HG03520 (cell line): Measurements from ENCODE around the gene MUC6.

ENCODE experiments used
- ATAC-seq: cut with Tn5 transposase; IDR thresholded peaks from one replicate; pipeline ENCODE4 v1.9.1; 2021; ENCODE audit warnings: mild to moderate bottlenecking, moderate library complexity; ENCODE audit not compliant: unreplicated experiment

The MUC6 gene, protein sequence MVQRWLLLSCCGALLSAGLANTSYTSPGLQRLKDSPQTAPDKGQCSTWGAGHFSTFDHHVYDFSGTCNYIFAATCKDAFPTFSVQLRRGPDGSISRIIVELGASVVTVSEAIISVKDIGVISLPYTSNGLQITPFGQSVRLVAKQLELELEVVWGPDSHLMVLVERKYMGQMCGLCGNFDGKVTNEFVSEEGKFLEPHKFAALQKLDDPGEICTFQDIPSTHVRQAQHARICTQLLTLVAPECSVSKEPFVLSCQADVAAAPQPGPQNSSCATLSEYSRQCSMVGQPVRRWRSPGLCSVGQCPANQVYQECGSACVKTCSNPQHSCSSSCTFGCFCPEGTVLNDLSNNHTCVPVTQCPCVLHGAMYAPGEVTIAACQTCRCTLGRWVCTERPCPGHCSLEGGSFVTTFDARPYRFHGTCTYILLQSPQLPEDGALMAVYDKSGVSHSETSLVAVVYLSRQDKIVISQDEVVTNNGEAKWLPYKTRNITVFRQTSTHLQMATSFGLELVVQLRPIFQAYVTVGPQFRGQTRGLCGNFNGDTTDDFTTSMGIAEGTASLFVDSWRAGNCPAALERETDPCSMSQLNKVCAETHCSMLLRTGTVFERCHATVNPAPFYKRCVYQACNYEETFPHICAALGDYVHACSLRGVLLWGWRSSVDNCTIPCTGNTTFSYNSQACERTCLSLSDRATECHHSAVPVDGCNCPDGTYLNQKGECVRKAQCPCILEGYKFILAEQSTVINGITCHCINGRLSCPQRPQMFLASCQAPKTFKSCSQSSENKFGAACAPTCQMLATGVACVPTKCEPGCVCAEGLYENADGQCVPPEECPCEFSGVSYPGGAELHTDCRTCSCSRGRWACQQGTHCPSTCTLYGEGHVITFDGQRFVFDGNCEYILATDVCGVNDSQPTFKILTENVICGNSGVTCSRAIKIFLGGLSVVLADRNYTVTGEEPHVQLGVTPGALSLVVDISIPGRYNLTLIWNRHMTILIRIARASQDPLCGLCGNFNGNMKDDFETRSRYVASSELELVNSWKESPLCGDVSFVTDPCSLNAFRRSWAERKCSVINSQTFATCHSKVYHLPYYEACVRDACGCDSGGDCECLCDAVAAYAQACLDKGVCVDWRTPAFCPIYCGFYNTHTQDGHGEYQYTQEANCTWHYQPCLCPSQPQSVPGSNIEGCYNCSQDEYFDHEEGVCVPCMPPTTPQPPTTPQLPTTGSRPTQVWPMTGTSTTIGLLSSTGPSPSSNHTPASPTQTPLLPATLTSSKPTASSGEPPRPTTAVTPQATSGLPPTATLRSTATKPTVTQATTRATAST (N-terminal part only)

DNA sequence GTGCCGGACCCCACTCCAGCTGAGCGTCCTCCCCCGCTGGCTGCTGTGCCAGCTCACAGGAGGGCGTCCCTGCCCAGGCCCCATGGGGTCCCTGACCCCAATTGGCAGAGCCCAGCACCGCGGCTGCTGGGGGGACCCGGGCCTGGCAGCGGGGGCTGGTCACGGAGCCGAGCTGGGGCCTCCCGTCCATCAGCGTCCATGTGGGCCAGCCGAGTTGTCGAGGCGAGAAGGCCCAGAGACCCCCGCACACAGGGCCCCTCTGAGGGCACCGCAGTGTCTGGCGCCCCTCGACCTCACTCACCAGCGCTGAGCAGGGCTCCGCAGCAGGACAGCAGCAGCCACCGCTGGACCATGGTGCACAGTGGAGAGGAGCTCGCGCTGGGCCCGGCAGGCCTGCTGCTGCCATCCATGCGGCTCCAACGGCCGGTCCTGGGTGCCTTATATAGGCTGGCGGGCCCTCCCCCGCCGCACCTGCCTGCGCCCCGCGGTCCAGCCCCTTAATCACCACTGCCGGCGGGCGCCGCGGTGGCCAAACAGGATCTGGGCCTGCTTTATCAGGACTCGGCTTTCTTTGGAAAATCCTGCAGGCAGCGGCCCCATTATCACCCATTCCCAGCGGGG is at the start of gene MUC6:
TSS of gene MUC6 (minus strand) at position 416 of the 621 bp plus-strand sequence. CDS start at position 353, 63 bp downstream.
- ATAC-seq: no peak

DNA sequence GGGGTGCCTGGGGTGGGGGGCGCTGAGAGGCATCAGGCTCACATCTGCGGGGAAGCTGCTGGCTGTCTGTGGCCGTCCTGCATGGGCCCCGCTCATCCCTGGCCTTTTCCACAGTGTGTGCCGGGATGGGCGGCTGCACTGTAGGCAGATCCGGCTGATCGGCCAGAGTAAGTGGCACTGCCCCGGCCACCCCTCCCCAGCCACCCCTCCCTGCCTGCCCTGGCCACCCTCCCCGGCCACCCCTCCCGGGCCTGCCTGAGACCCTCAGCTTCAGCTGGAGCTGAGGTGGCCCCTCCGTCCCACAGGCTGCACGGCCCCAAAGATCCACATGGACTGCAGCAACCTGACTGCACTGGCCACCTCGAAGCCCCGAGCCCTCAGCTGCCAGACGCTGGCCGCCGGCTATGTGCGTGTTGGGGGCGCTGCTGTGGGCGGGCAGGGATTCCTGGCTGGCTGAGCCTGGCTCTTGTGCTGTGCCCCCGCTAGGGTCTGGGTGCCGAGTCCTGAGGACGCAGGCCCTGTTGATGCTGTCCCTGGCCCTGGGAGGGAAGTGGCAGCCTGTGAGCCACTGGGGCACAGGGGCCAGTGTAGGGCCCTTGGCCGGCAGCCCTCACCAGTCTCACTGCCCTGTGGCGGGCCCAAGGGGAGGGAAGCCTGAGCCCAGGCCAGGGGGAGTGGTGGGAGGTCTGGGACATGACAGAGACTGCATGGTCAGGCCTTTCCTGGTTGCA is 49.1 kb upstream of the MUC6 start:
- no peak for ATAC-seq

DNA sequence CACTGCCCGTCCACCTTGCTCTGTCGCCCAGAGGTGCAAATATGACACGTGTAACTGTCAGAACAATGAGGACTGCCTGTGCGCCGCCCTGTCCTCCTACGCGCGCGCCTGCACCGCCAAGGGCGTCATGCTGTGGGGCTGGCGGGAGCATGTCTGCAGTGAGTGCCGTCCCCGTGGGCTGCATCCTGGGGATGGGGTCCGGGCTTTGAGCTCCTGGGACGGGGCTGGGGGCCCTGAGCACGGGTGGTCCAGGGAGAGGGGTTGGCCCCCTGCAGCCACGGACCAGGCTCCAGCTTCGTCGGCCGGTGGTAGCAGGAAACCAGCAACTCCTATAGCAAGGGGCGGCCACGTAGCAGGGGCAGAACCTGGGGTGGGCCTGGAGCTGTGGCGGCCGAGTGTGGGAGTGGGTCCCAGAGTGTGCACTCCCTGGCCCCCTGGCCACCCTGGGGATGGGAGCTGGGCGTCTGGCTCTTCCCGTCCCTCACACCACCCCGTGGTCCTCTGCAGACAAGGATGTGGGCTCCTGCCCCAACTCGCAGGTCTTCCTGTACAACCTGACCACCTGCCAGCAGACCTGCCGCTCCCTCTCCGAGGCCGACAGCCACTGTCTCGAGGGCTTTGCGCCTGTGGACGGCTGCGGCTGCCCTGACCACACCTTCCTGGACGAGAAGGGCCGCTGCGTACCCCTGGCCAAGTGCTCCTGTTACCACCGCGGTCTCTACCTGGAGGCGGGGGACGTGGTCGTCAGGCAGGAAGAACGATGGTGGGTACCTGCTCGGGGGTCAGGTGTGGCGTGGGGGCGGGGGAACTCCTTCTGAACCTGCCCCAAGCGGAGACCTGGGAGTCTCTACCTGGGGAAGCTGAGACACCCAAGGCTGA is 48.3 kb upstream of the MUC6 start:
- ATAC-seq: no peak

DNA sequence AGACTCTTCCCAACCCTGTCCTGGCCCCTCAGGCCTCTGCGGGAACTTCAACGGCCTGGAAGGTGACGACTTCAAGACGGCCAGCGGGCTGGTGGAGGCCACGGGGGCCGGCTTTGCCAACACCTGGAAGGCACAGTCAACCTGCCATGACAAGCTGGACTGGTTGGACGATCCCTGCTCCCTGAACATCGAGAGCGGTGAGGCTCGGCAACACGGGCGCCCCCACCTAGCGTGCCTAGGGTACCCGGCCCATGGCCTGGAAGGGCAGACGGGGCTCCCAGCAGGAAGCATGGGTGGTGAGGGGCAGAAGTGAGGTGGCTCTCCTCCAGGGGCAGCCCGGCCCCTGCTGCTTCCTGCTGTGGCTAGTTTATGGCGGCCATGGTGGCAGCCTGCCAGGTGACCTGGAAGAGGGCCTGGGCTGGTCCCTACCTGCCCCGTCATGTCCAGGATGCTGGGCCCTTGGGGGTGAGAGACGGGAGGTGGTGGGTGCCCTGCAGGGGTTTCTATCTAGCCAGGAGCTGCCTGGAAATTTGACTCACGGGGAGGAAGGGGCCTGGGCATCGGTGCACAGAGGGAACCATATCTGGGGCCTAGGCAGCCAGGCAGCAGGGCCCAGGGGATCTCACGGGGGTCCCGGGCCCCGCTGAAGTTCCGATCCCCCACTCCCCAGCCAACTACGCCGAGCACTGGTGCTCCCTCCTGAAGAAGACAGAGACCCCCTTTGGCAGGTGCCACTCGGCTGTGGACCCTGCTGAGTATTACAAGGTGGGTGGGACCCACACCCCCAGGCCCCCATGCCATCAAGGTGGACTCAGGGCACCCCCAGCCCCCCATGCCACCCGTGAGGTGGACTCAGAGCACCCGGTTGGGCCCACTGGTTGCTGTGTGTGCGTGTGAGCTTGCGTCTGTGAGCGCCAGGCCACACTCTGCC is 47.4 kb upstream of the MUC6 start:
- ATAC-seq: no peak

DNA sequence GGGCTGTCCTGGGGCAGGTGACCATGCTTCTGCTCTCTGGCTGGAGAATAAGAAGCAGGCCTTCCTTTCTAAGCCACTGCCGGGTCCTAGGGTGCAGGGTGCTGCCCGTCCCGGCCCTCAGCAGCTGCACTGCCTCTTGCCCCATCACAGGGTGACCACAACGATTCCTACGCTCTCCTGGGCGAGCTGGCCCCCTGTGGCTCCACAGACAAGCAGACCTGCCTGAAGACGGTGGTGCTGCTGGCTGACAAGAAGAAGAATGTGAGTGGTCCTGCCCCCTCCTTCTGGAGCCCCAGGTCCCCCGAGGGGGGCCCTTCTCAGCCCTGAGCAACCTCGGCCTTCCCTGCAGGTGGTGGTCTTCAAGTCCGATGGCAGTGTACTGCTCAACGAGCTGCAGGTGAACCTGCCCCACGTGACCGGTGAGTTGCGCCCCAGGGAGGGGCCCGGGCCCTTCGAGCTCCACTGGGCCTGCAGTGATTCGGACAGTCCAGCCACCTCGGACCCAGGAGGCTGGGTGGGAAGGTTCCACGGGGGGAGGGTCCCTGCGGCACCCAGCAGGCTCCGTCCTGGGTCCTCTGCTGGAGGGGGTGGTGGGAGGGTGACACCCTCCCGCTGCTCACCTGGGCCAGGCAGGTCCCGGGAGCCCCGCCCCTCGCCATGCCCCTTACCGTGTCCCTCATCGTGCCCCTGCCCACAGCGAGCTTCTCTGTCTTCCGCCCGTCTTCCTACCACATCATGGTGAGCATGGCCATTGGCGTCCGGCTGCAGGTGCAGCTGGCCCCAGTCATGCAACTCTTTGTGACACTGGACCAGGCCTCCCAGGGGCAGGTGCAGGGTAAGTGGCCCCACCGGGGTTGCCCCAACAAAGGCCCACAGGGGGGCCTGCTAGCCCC is 46.5 kb upstream of the MUC6 start:
- no peak for ATAC-seq

DNA sequence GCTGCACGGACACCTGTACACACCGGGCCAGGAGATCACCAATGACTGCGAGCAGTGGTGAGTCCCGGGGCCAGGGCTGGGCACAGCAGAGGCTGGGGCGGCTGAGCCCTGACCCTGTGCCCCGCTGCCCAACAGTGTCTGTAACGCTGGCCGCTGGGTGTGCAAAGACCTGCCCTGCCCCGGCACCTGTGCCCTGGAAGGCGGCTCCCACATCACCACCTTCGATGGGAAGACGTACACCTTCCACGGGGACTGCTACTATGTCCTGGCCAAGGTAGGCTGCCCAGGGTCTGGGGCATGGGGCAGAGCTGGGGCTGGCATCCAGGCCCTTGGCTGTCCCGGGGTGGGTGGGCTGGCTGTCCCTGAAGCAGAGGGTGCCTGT is 45.8 kb upstream of the MUC6 start:
- no peak for ATAC-seq

DNA sequence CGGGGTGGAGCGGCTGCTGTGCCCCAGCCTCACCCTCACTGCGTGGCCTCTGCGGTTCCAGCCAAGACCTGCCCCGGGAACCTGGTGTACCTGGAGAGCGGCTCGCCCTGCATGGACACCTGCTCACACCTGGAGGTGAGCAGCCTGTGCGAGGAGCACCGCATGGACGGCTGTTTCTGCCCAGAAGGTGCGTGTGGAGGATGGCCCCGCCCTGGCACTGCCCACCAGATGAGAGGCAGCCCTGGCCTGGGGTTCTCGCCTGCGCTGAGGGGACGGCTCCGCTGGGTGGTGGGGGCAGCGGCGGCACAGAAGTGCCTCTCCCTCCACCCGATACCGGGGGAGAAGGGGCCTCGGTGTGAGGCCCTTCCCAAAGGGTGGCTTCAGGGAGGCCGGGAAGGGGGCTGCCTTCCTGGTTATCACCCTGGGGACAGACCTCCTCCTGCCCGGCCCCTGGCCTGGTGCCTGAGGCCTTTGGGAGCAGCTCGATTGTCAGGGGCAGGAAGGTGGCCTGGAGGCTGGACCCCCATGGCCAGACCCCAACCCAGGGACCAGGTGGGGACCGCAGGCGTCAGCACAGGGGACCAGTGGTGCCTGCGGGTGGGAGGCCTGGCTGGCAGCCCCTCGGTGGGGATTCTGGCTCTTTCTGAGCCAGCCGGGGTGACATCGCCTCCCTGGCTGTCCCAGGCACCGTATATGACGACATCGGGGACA is 45.2 kb upstream of the MUC6 start:
- no peak for ATAC-seq

DNA sequence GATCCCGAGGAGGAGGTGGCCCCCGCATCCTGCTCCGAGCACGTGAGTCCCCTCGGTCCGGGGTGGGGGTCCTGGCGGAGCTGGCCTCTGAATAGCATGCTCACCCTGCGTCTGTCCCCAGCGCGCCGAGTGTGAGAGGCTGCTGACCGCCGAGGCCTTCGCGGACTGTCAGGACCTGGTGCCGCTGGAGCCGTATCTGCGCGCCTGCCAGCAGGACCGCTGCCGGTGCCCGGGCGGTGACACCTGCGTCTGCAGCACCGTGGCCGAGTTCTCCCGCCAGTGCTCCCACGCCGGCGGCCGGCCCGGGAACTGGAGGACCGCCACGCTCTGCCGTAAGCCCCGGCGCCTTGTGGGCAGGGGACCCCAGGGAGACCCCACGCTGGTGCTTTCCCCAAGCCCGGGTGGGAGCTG is 41.7 kb upstream of the MUC6 start:
- no peak for ATAC-seq

DNA sequence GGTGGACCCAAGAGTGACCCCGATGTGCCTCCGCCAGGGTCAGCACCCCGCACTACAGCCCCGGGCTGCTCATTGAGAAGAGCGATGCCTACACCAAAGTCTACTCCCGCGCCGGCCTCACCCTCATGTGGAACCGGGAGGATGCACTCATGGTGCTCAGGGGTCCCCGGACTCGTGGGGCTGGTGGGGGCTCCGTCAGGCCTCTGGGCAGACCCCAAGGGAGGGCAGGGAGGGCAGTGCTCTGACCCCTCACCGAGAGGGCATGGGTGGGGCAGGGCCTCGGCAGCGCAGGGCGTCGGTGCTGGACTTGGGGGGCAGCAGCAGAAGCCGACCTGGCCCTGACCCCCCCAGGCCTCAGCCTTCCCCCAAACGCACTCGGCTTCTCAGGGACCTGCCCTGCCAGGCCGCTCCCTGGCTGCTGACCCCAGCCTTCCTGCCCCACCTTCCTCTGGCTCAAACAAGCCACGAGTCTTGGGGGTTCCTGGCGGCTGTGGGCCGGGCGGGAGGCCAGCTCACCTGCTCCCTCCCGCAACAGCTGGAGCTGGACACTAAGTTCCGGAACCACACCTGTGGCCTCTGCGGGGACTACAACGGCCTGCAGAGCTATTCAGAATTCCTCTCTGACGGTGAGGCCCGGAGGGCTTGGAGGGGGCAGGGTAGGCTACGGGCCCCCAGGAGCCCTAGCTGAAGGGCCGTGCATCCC is 41.0 kb upstream of the MUC6 start:
- no peak for ATAC-seq

DNA sequence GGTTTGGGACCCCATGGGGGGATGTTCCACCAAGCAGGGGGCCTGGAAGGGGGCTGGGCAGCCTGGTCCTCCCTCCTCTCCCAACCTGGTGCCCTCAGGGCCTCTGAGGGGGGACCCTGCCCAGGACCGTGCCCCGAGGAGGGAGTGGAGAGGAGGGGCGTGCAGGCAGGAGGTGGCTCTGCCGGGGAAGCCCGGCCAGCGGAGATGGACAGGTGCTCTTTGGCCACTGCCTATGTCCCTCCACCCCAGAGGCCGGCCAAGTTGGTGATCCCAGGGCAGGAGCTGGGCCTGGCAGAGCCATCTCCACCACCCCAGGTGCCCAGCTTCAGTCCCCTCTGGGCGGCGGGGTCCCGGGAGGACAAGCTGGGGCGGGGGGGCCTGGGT is 40.5 kb upstream of the MUC6 start:
- no peak for ATAC-seq

DNA sequence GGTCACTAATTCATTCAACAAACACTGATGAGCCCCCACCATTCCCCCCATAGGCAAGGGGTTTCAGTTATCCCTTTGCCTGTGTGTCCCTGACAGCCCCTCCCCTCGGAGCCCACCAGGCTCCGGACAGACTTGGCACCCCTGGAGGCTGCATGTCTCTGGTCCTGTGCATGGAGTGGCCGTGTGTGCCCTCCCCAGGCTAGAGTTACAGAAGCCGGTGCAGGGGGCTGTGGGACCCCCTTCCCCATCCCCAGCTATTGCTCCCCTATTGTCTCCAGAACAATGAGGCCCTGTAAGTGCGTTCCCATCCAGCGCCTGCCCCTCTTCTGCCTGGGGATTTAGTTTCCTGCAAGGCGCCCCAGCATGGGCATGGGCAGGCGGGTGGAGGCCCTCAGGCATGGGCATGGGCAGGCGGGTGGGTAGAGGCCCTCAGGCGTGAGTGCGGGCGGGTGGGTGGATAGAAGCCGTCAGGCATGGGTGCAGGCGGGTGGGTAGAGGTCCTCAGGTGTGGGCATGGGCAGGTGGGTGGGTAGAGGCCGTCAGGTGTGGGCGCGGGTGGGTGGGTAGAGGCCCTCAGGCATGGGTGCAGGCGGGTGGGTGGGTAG is 39.6 kb upstream of the MUC6 start:
- ATAC-seq: no peak

DNA sequence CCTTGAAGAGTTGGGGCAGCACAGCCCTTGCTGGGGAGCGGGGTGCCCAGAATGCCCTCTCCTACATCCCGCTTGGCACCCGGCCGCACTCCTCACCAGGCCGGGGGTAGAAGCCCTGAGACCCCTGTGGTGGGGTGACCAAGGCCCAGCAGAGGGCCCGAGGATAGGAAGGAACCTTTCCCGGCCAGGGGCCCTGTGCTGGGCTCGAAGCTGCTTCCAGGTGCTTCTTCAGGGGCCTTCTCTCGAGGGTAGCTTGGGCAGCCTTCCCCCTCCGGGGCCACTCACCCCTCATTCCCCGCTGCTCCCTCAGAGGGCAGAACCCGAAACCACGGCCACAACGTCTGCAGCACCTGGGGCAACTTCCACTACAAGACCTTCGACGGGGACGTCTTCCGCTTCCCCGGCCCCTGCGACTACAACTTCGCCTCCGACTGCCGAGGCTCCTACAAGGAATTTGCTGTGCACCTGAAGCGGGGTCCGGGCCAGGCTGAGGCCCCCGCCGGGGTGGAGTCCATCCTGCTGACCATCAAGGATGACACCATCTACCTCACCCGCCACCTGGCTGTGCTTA is 38.9 kb upstream of the MUC6 start:
- no peak for ATAC-seq

DNA sequence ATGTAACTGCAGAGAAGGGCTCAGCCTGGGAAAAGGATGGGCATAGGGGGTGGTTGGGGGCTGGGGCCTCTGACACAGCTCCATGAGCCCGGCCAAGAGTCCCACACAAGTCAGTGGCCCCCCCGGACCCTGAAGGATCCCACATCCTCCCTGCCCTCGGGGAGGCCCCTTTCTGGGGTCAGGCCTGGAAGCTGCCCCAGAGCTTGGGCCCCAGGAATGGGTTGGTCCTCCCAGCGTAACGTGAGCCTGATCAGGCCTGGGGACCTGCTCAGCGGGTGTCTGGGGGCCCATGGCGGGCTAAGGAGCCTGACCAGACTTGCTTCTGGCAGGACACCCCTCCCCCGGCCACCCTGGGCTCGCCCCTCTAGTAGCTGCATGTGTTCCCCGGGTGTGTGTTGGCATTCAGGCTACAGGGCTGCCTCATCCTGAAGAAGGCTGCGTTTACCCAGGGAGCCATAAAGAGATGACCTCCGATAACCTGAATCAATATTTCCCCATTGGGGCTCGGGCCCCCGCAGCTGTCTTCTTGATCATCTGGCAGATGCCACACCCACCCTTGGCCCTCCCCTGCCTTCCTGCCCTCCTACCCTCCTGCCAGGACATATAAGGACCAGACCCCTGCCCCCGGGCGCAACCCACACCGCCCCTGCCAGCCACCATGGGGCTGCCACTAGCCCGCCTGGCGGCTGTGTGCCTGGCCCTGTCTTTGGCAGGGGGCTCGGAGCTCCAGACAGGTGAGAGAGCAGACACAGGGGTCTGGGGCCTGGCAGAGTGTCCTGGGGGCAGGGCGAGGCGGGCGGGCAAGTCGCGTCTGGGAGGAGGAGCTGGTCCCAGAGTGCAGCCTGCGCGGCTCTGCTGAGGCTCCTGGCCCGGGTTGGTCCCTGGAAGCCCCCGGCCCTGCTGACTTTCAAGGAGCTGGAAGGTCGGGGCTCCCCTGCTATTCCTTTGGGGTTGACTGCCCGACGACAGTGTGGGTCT is 38.0 kb upstream of the MUC6 start, which contains the start of gene MUC2:
TSS of gene MUC2 (plus strand) at position 631 of the 978 bp plus-strand sequence.
- ATAC-seq: no peak

DNA sequence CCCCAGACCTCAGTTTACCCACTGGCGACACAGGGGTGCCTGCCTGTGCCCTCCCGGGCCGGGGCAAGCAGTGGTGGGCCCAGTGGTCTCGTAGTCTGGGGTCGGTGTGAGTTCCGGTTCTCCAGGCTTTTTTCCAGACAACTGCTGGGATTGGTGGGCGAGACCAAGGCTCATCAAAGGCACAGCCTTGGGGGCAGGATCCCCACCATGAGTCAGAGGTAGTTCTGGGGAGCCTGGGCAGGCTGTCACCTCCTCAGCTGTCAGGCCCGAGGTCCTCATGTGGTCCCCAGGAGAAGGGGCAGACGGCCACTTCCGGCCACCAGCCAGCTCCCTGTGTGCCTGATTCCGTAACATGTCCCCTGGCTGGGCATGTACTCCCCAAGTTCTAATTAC is 37.3 kb upstream of the MUC6 start:
- ATAC-seq: no peak
